HG03354 (cell line): Measurements from ENCODE around the gene ADNP2.

Source experiments
- ATAC-seq: cut with Tn5 transposase; IDR thresholded peaks from one replicate; pipeline ENCODE4 v1.9.1; 2021; ENCODE audit warnings: mild to moderate bottlenecking; ENCODE audit not compliant: unreplicated experiment, poor library complexity, severe bottlenecking

The ADNP2 gene

GRCh38 chr18:80105369-80106167 lies 3.5 kb upstream of the ADNP2 start:
- peak; percentile 37 for ATAC-seq

- ATAC-seq, result no peak
Observed at GRCh38 chr18:80106482-80107051, 2.5 kb upstream of the ADNP2 start.

- no peak for ATAC-seq
Observed at GRCh38 chr18:80107426-80107825, 1.6 kb upstream of the ADNP2 start.

GRCh38 chr18:80108121-80108536 lies 933 bp upstream of the ADNP2 start:
- no peak for ATAC-seq

- peak; percentile 21 for ATAC-seq
Observed at GRCh38 chr18:80109676-80110078, 615 bp downstream of the ADNP2 start.

GRCh38 chr18:80112624-80113248 lies 3.7 kb downstream of the ADNP2 start:
- ATAC-seq, result no peak

- no peak for ATAC-seq
Observed at GRCh38 chr18:80115035-80115434, 6.0 kb downstream of the ADNP2 start.

GRCh38 chr18:80119111-80119510 lies 10.0 kb downstream of the ADNP2 start:
- ATAC-seq, result no peak

- ATAC-seq, result no peak
Observed at GRCh38 chr18:80120932-80121331, 11.9 kb downstream of the ADNP2 start.

- no peak for ATAC-seq
Observed at GRCh38 chr18:80124131-80124530, 15.1 kb downstream of the ADNP2 start.

- no peak for ATAC-seq
Observed at GRCh38 chr18:80126797-80127196, 17.7 kb downstream of the ADNP2 start.

GRCh38 chr18:80127635-80128034 lies 18.6 kb downstream of the ADNP2 start:
- ATAC-seq, result no peak

GRCh38 chr18:80129672-80130367 lies 20.8 kb downstream of the ADNP2 start:
- no peak for ATAC-seq

- ATAC-seq, result no peak
Observed at GRCh38 chr18:80130555-80130954, 21.5 kb downstream of the ADNP2 start.

GRCh38 chr18:80132180-80132812 lies 23.2 kb downstream of the ADNP2 start:
- no peak for ATAC-seq

GRCh38 chr18:80133124-80133523 lies 24.1 kb downstream of the ADNP2 start:
- ATAC-seq, result no peak

GRCh38 chr18:80135136-80135535 lies 26.1 kb downstream of the ADNP2 start:
- ATAC-seq, result no peak

- no peak for ATAC-seq
Observed at GRCh38 chr18:80136679-80137078, 27.6 kb downstream of the ADNP2 start.

GRCh38 chr18:80137137-80137536 lies 28.1 kb downstream of the ADNP2 start:
- no peak for ATAC-seq

GRCh38 chr18:80137976-80138375 lies 28.9 kb downstream of the ADNP2 start:
- no peak for ATAC-seq
